HEK293 (cell line): ENCODE measurements around the gene CHCHD6.

Experiments used
- CTCF ChIA-PET: fragments of 350-600 bp; formaldehyde crosslinking; extraction: SDS; loops from one replicate; lab custom pipeline; 2021; ENCODE audit warnings: antibody characterized with exemption; lab: Yijun Ruan, JAX
- POLR2A ChIA-PET: fragments of 300-600 bp; formaldehyde crosslinking; extraction: SDS; loops from one replicate; lab custom pipeline; 2020; ENCODE audit warnings: antibody characterized with exemption, inconsistent platforms; lab: Yijun Ruan, JAX
- H3K27ac ChIP-seq: fragments of 200-500 bp; sonication (Bioruptor generic); 2 replicates; pipeline ENCODE4 v1.5.1; 2014; ENCODE audit warnings: low read depth, low read length, control low read depth, inconsistent platforms; ENCODE audit errors: extremely low read depth
- H3K36me3 ChIP-seq, 2 experiments: fragments of 200-500 bp in 1 of 2; sonication (Bioruptor generic) in 1 of 2; 1 replicate in 1 of 2; 2 replicates in 1 of 2; pipeline ENCODE4 v1.5.1; 2014 to 2017; ENCODE audit warnings: inconsistent platforms in 2 of 2, low read length in 2 of 2; ENCODE audit not compliant: control insufficient read depth in 2 of 2, insufficient read depth in 1 of 2
- H3K4me1 ChIP-seq: fragments of 200-500 bp; sonication (Bioruptor generic); 2 replicates; pipeline ENCODE4 v1.5.1; 2014; ENCODE audit warnings: mild to moderate bottlenecking, low read length, inconsistent platforms; ENCODE audit not compliant: control insufficient read depth, insufficient read depth
- H3K4me3 ChIP-seq: 2 replicates; pipeline ENCODE4 v1.5.1; 2011; ENCODE audit warnings: low read depth, mild to moderate bottlenecking, control low read depth, low read length, moderate library complexity
- H3K9me3 ChIP-seq: fragments of 200-500 bp; sonication (Bioruptor generic); 2 replicates; pipeline ENCODE4 v1.5.1; 2014; ENCODE audit warnings: low read depth, low read length, inconsistent platforms; ENCODE audit not compliant: control insufficient read depth, insufficient read depth
- EGR2 ChIP-seq: fragments of 450-650 bp; formaldehyde crosslinking; IDR thresholded peaks from 2 replicates; pipeline ENCODE4 v1.5.1; 2016; ENCODE audit warnings: low read depth, missing biosample characterization, missing genetic modification characterization
- GLIS1 ChIP-seq: fragments of 450-650 bp; formaldehyde crosslinking; IDR thresholded peaks from 2 replicates; pipeline ENCODE4 v1.5.1; 2016; ENCODE audit warnings: missing biosample characterization, missing genetic modification characterization
- KLF7 ChIP-seq: fragments of 450-650 bp; formaldehyde crosslinking; IDR thresholded peaks from 2 replicates; pipeline ENCODE4 v1.5.1; 2016; ENCODE audit warnings: missing biosample characterization, missing genetic modification characterization, borderline replicate concordance
- SCRT2 ChIP-seq: fragments of 450-650 bp; formaldehyde crosslinking; IDR thresholded peaks from 2 replicates; pipeline ENCODE4 v1.5.1; 2016; ENCODE audit warnings: missing biosample characterization, missing genetic modification characterization
- ZBTB20 ChIP-seq: fragments of 450-650 bp; formaldehyde crosslinking; IDR thresholded peaks from 2 replicates; pipeline ENCODE4 v1.5.1; 2016; ENCODE audit warnings: missing biosample characterization, missing genetic modification characterization
- ZIC2 ChIP-seq: fragments of 450-650 bp; formaldehyde crosslinking; IDR thresholded peaks from 2 replicates; pipeline ENCODE4 v1.5.1; 2016; ENCODE audit warnings: missing biosample characterization, missing genetic modification characterization
- ZNF302 ChIP-seq: fragments of 450-650 bp; formaldehyde crosslinking; IDR thresholded peaks from 2 replicates; pipeline ENCODE4 v1.5.1; 2016; ENCODE audit warnings: missing biosample characterization, missing genetic modification characterization, low read depth
- ZNF354C ChIP-seq: fragments of 450-650 bp; formaldehyde crosslinking; IDR thresholded peaks from 2 replicates; pipeline ENCODE4 v1.5.1; 2016; ENCODE audit warnings: missing biosample characterization, missing genetic modification characterization, low read depth, borderline replicate concordance
- ZNF521 ChIP-seq: fragments of 450-650 bp; formaldehyde crosslinking; IDR thresholded peaks from 2 replicates; pipeline ENCODE4 v1.5.1; 2017; ENCODE audit warnings: missing biosample characterization, mild to moderate bottlenecking, missing genetic modification characterization
- ZNF544 ChIP-seq: fragments of 450-650 bp; formaldehyde crosslinking; IDR thresholded peaks from 2 replicates; pipeline ENCODE4 v1.5.0; 2017; ENCODE audit warnings: missing biosample characterization, missing genetic modification characterization
- ZNF560 ChIP-seq: fragments of 450-650 bp; formaldehyde crosslinking; IDR thresholded peaks from 2 replicates; pipeline ENCODE4 v1.5.1; 2017; ENCODE audit warnings: missing biosample characterization, missing genetic modification characterization, borderline replicate concordance
- ZNF623 ChIP-seq: fragments of 450-650 bp; formaldehyde crosslinking; IDR thresholded peaks from 2 replicates; pipeline ENCODE4 v1.5.1; 2016; ENCODE audit warnings: missing biosample characterization, missing genetic modification characterization
- ZNF677 ChIP-seq: fragments of 450-650 bp; IDR thresholded peaks from 2 replicates; pipeline ENCODE4 v1.5.0; 2018; ENCODE audit warnings: missing biosample characterization, mild to moderate bottlenecking, missing genetic modification characterization, moderate library complexity
- ZNF768 ChIP-seq: fragments of 450-650 bp; formaldehyde crosslinking; IDR thresholded peaks from 2 replicates; pipeline ENCODE4 v1.5.1; 2018; ENCODE audit warnings: missing biosample characterization, mild to moderate bottlenecking, missing genetic modification characterization
- ZNF792 ChIP-seq: fragments of 450-650 bp; formaldehyde crosslinking; IDR thresholded peaks from 2 replicates; pipeline ENCODE4 v1.5.1; 2016; ENCODE audit warnings: missing biosample characterization, missing genetic modification characterization
- TF ChIP-seq, protein P1 (sequence below): fragments of 450-650 bp; formaldehyde crosslinking; IDR thresholded peaks from 2 replicates; pipeline ENCODE4 v1.5.1; 2016; ENCODE audit warnings: missing biosample characterization, missing genetic modification characterization
- TF ChIP-seq, protein P2 (sequence below): fragments of 450-650 bp; formaldehyde crosslinking; IDR thresholded peaks from 2 replicates; pipeline ENCODE4 v1.5.1; 2016; ENCODE audit warnings: missing biosample characterization, missing genetic modification characterization
- TF ChIP-seq, protein P3 (sequence below): fragments of 450-650 bp; IDR thresholded peaks from 2 replicates; pipeline ENCODE4 v1.5.1; 2018; ENCODE audit warnings: missing biosample characterization, missing genetic modification characterization

The CHCHD6 gene

DNA sequence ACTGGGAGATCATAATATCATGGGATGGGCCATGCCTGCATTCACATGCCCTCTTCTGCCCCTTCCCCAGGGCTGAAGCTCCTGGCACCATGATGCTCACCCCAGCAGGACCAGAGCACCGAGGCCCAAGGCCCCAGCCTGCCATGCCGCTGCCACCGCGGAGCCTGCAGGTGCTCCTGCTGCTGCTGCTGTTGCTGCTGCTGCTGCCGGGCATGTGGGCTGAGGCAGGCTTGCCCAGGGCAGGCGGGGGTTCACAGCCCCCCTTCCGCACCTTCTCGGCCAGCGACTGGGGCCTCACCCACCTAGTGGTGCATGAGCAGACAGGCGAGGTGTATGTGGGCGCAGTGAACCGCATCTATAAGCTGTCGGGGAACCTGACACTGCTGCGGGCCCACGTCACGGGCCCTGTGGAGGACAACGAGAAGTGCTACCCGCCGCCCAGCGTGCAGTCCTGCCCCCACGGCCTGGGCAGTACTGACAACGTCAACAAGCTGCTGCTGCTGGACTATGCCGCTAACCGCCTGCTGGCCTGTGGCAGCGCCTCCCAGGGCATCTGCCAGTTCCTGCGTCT lies 284.5 kb downstream of the CHCHD6 start (continued):
- TF ChIP-seq ZNF677 (no peak), EGR2 (tag by site-specific recombination) (peak; percentile 43; the same call in 1 of the 2 replicates), ZBTB20 (no peak), ZNF623 (tag by site-specific recombination) (no peak), ZIC2 (tag by site-specific recombination) (0 out of 2 replicates have a peak, but pooled peaks have one; percentile 9), ZNF302 (no peak)
- TF ChIP-seq, protein P1, sequence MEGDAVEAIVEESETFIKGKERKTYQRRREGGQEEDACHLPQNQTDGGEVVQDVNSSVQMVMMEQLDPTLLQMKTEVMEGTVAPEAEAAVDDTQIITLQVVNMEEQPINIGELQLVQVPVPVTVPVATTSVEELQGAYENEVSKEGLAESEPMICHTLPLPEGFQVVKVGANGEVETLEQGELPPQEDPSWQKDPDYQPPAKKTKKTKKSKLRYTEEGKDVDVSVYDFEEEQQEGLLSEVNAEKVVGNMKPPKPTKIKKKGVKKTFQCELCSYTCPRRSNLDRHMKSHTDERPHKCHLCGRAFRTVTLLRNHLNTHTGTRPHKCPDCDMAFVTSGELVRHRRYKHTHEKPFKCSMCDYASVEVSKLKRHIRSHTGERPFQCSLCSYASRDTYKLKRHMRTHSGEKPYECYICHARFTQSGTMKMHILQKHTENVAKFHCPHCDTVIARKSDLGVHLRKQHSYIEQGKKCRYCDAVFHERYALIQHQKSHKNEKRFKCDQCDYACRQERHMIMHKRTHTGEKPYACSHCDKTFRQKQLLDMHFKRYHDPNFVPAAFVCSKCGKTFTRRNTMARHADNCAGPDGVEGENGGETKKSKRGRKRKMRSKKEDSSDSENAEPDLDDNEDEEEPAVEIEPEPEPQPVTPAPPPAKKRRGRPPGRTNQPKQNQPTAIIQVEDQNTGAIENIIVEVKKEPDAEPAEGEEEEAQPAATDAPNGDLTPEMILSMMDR: no peak
- TF ChIP-seq, protein P2, sequence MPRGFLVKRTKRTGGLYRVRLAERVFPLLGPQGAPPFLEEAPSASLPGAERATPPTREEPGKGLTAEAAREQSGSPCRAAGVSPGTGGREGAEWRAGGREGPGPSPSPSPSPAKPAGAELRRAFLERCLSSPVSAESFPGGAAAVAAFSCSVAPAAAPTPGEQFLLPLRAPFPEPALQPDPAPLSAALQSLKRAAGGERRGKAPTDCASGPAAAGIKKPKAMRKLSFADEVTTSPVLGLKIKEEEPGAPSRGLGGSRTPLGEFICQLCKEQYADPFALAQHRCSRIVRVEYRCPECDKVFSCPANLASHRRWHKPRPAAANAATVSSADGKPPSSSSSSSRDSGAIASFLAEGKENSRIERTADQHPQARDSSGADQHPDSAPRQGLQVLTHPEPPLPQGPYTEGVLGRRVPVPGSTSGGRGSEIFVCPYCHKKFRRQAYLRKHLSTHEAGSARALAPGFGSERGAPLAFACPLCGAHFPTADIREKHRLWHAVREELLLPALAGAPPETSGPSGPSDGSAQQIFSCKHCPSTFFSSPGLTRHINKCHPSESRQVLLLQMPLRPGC (tag by site-specific recombination): no peak
- TF ChIP-seq, protein P3, sequence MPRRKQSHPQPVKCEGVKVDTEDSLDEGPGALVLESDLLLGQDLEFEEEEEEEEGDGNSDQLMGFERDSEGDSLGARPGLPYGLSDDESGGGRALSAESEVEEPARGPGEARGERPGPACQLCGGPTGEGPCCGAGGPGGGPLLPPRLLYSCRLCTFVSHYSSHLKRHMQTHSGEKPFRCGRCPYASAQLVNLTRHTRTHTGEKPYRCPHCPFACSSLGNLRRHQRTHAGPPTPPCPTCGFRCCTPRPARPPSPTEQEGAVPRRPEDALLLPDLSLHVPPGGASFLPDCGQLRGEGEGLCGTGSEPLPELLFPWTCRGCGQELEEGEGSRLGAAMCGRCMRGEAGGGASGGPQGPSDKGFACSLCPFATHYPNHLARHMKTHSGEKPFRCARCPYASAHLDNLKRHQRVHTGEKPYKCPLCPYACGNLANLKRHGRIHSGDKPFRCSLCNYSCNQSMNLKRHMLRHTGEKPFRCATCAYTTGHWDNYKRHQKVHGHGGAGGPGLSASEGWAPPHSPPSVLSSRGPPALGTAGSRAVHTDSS (tag by site-specific recombination): no peak

DNA sequence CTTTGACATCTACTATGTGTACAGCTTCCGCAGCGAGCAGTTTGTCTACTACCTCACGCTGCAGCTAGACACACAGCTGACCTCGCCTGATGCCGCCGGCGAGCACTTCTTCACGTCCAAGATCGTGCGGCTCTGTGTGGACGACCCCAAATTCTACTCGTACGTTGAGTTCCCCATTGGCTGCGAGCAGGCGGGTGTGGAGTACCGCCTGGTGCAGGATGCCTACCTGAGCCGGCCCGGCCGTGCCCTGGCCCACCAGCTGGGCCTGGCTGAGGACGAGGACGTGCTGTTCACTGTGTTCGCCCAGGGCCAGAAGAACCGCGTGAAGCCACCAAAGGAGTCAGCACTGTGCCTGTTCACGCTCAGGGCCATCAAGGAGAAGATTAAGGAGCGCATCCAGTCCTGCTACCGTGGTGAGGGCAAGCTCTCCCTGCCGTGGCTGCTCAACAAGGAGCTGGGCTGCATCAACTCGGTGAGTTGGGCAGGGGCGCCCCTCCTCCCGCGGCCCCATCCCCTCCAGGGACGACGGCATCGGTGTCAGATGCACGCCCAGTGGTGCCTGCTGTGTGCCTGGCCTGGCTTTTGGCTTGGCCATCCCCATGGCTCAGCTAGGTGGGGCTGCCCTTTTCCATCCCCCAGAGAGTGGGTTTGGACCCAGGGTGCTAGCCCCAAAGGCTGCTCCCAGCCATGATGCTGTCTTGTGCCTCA lies 285.4 kb downstream of the CHCHD6 start:
- CTCF ChIA-PET: interaction anchor here (0.6 kb wide), 2 partner anchors 188 to 1377 kb away, joined by 3 read pairs; no protein-coding TSS in a partner anchor

DNA sequence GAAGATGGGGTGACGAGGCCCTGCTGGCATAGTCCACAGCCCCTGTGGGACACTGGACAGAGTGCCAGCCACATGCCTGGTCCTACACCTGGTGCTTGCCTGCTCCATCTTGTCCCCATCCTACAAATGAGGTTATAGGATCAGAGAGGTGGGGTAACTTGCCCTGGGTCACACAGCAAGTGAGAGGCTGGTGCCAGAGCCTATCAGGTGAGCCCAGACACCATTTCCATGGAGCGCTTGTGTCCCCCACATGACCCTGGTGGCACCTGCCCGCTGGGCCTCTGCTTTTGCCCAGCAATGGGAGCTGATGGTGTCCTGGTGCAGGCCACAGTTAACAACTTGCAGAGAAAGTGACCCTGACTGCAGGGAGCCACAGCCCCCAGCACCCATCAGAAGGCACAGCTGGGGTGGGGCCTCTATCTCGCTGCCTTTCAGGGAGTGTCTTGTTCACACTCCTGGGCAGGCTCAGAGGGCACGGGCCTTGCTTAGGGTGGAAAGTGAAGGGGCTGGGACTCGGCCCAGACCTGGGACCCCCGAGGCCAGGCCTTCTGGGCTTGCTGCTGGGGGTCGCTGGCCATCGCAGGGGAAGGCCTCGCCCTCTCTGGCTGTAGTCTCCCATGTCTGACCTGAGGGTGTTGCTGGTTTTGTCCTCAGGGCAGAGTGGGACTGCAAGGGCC lies 286.1 kb downstream of the CHCHD6 start:
- ChIA-PET CTCF (interaction anchor here (0.6 kb wide), 1 partner anchor 187 kb away, joined by 3 read pairs; no protein-coding TSS in a partner anchor), POLR2A (no interaction called here)
- Histone ChIP-seq H3K4me1 (0 out of 2 replicates have a peak, but pooled peaks cover 5% of the 10 kb centered on the region), H3K36me3 (peaks cover 0 to 57% of the 10 kb centered on the region in 2 experiments; a peak in 1 of 3 replicates), H3K9me3 (no peaks in the 10 kb centered on the region), H3K27ac (no peak overlapping the region), H3K4me3 (no peak overlapping the region)
- TF ChIP-seq ZNF560 (tag by site-specific recombination): no peak
- TF ChIP-seq ZNF768: peak; percentile 81

More for the DNA sequence above, 285.4 kb downstream of the CHCHD6 start:
- H3K4me1 ChIP-seq: peaks cover 7% of the 10 kb centered on the region; the same call in 1 of the 2 replicates
- POLR2A ChIA-PET: no interaction called here
- no peak for TF ChIP-seq ZNF792 (tag by site-specific recombination)
- TF ChIP-seq, all 188 proteins: peak for 0
- H3K4me3 ChIP-seq: no peak overlapping the region
- peaks cover 0 to 57% of the 10 kb centered on the region in 2 experiments; a peak in 1 of 3 replicates for H3K36me3 ChIP-seq
- no peaks in the 10 kb centered on the region for H3K9me3 ChIP-seq
- no peak overlapping the region for H3K27ac ChIP-seq

DNA sequence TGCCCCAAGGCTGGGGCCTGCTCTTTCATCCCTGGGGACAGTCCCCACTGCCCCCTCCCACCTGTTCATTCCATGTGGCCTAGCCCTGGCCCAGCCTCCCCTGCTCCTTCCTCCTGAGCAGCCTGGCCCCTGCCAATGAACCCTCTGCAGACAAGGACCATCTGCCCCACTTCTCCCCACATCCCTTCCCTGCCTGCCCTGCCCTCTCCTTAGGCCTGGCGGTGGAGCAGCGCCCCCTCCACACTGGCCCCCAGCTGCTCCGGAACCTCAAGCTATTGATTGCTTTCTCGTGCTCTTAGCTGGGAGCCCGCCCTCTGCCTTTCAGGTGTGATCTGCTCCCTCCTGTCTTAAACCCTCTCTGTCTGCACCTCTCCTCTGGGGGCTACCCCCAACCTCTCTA lies 286.9 kb downstream of the CHCHD6 start:
- ChIA-PET POLR2A (no interaction called here), CTCF (no interaction called here)
- TF ChIP-seq ZNF544 (tag by site-specific recombination) (no peak), SCRT2 (tag by site-specific recombination) (0 out of 2 replicates have a peak, but pooled peaks have one; percentile 13), ZNF354C (tag by site-specific recombination) (no peak), ZIC2 (tag by site-specific recombination) (peak; percentile 20; the same call in 1 of the 2 replicates), ZNF768 (no peak), ZNF560 (tag by site-specific recombination) (no peak), GLIS1 (tag by site-specific recombination) (peak; percentile 83), ZNF521 (tag by site-specific recombination) (no peak), KLF7 (no peak)
- H3K9me3 ChIP-seq: no peaks in the 10 kb centered on the region
- no peak overlapping the region for H3K27ac ChIP-seq
- H3K4me3 ChIP-seq: no peak overlapping the region
- peaks cover 0 to 62% of the 10 kb centered on the region in 2 experiments; a peak in 1 of 3 replicates for H3K36me3 ChIP-seq
- 0 out of 2 replicates have a peak, but pooled peaks cover under 1% of the 10 kb centered on the region for H3K4me1 ChIP-seq
